ENCODE data around the gene CPT1B.
A peak's percentile ranks its signal among the peaks of the same experiment; 100 is the strongest.

CPT1B gene

DNA sequence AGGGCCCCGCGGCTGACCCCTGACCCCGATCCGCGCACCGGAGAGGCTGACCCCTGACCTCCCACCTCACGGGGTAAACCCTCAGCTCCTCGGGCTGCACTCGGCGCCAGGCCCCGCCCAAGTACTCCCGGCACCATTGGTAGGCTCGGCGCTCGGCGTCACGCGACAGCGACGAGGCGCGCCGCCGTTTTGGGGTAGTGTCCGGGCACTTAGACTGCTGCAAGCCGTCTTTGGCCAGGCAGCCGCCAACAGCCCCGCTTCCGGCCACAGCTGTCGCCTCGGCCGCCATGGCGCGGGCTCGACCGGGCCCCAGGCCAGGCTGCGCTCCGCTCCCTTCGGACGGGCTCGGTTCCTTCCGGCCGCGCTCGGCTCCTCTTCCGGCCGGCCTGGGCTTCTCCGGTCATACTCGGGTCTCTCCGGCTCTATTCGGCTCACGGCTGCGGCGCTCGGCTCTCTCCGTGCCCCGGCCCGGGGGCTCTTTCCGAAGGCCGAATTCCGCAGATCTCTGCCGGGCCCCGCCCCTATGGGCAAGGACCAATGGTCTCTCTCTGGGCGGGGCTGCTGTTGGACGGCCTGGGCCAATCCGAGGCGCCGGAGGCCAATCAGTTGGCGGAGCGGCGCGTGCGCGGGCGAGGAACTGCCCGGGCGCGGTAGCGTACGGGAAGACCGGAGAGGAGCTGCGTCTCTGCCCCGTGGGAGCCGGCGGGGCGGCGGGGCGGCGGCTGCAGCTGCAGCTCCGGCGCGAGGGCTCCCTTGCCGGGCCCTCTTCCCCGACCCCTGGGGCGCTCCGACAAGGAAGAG, 4.5 kb upstream of the CPT1B start, which contains the start of gene CHKB:
CHKB (minus strand) TSS at position 357 of the 801 bp plus-strand sequence; CDS start at position 289, 68 bp downstream.
- TF ChIP-seq, protein P1, sequence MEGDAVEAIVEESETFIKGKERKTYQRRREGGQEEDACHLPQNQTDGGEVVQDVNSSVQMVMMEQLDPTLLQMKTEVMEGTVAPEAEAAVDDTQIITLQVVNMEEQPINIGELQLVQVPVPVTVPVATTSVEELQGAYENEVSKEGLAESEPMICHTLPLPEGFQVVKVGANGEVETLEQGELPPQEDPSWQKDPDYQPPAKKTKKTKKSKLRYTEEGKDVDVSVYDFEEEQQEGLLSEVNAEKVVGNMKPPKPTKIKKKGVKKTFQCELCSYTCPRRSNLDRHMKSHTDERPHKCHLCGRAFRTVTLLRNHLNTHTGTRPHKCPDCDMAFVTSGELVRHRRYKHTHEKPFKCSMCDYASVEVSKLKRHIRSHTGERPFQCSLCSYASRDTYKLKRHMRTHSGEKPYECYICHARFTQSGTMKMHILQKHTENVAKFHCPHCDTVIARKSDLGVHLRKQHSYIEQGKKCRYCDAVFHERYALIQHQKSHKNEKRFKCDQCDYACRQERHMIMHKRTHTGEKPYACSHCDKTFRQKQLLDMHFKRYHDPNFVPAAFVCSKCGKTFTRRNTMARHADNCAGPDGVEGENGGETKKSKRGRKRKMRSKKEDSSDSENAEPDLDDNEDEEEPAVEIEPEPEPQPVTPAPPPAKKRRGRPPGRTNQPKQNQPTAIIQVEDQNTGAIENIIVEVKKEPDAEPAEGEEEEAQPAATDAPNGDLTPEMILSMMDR (IDR thresholded peaks at IDR 0.05; ENCODE audit: poor library complexity, severe bottlenecking): no peak
- H3K36me3 ChIP-seq (ENCODE audit: low read depth): peaks cover 27% of the 10 kb centered on the region
- peak; percentile 99 for DNase-seq (ENCODE audit: low spot score)
- peak within 1 kb of the TSS; percentile 79 for H3K4me3 ChIP-seq (ENCODE audit: severe bottlenecking)
- H3K27me3 ChIP-seq (ENCODE audit: insufficient read depth, poor library complexity, severe bottlenecking): no peaks in the 10 kb centered on the region
- H3K4me1 ChIP-seq (ENCODE audit: insufficient read depth, poor library complexity, severe bottlenecking): peaks cover 4% of the 10 kb centered on the region
- ATAC-seq (ENCODE audit: low read depth): peak; percentile 94
- peak within 1 kb of the TSS; percentile 69 for H3K27ac ChIP-seq (ENCODE audit: poor library complexity, severe bottlenecking)
- no peaks in the 10 kb centered on the region for H3K9me3 ChIP-seq (ENCODE audit: severe bottlenecking)

DNA sequence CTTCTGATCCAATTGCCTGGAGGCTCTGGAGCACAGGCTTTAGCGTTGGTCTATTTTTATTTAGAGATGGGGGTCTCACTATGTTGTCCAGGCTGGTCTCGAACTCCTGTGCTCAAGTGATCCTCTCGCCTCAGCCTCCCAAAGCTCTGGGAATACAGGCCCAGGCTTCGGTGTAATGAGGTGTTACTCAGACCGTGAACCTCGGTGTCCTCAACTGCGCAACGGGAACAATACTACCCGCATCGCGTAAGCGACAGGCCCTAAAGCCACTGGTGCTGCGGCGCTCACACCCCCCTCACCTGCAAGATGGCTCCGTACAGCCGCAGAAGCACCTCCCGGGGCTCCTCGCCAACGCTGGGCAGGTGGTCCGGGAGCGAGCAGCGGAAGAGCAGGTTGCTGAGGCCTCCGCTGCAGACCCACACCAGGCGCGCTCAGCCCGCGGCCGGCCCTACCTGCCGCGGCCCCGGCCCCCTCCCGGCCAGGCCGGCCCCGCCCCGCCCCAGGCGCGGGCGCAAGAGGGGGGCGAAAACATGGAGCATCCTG, 3.8 kb upstream of the CPT1B start:
- Histone ChIP-seq H3K9me3 (ENCODE audit: severe bottlenecking) (no peaks in the 10 kb centered on the region), H3K27ac (ENCODE audit: poor library complexity, severe bottlenecking) (peak overlapping the region; percentile 69), H3K4me3 (ENCODE audit: severe bottlenecking) (peak overlapping the region; percentile 79), H3K4me1 (ENCODE audit: insufficient read depth, poor library complexity, severe bottlenecking) (peaks cover 4% of the 10 kb centered on the region), H3K36me3 (ENCODE audit: low read depth) (peaks cover 27% of the 10 kb centered on the region), H3K27me3 (ENCODE audit: insufficient read depth, poor library complexity, severe bottlenecking) (no peaks in the 10 kb centered on the region)
- TF ChIP-seq, protein P1 (IDR thresholded peaks at IDR 0.05; ENCODE audit: poor library complexity, severe bottlenecking): no peak
- DNase-seq (ENCODE audit: low spot score) (no peak), ATAC-seq (ENCODE audit: low read depth) (no peak; the same call in 1 of the 3 replicates)

DNA sequence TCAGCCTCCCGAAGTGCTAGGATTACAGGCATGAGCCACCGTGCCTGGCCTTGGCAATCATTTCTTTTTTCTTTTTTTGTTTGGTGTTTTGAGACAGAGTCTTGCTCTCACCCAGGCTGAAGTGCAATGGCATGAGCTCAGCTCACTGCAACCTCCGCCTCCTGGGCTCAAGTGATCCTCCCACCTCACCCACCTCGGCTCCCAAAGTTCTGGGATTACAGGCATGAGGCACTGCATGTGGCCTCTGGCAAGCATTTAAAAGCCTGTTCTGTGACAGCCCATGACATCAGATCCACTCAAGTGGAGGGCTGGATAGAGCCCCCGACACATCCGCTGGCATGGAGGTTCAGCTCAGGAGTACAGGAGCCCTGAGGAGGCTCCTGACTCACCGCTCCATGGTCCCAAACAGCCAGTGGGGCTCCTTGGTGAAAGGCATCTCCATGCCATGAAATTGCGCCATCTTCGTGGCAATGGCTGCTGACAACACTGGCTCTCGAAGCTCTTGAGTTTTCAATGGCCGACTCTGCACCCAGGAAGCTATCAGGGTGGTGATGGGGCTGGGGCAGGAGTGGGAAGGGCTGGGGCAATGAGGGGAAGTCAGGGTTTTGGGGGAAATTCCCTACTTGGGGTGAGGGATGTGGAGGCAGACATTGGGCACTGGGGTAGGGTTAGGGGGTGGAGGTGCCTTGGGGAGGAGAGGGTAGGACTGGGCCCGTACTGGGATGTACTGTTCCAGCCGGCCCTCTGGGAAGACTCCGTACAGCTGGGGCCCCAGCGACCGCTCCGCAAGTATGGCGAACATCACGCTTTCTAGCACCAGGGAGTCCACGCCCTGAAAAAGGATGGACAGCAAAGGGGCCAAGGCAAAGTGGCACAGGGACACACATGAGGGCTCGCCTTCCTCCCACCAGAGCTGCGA, 3.1 kb upstream of the CPT1B start:
- TF ChIP-seq, protein P1 (IDR thresholded peaks at IDR 0.05; ENCODE audit: poor library complexity, severe bottlenecking): no peak
- peak overlapping the region; percentile 69 for H3K27ac ChIP-seq (ENCODE audit: poor library complexity, severe bottlenecking)
- H3K4me1 ChIP-seq (ENCODE audit: insufficient read depth, poor library complexity, severe bottlenecking): peaks cover 4% of the 10 kb centered on the region
- no peaks in the 10 kb centered on the region for H3K27me3 ChIP-seq (ENCODE audit: insufficient read depth, poor library complexity, severe bottlenecking)
- ATAC-seq (ENCODE audit: low read depth): no peak
- H3K9me3 ChIP-seq (ENCODE audit: severe bottlenecking): no peaks in the 10 kb centered on the region
- DNase-seq (ENCODE audit: low spot score): no peak
- H3K4me3 ChIP-seq (ENCODE audit: severe bottlenecking): peak overlapping the region; percentile 79
- peaks cover 27% of the 10 kb centered on the region for H3K36me3 ChIP-seq (ENCODE audit: low read depth)

DNA sequence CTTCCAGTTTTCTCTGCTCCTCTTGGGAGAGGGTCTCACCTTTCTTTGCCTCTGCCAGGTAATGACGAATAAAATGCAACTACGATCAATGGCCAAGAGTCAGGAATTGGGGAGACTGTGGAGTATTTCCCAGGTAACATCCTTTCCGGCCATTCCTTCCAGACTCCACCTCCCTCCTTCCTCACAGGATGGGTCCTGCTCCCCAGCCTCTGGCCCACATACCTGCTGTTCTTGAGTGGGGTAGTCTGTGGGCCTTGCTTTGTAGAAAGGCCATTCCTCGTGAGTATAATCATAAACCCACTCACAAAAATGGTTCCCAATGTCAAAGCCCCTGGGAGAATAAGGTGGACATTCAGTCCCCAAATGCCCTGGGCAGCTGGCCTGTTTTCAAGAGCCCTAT, 1.5 kb upstream of the CPT1B start:
- TF ChIP-seq, protein P1 (IDR thresholded peaks at IDR 0.05; ENCODE audit: poor library complexity, severe bottlenecking): no peak
- H3K4me3 ChIP-seq (ENCODE audit: severe bottlenecking): no peak overlapping the region
- ATAC-seq (ENCODE audit: low read depth): no peak
- no peaks in the 10 kb centered on the region for H3K9me3 ChIP-seq (ENCODE audit: severe bottlenecking)
- DNase-seq (ENCODE audit: low spot score): no peak
- peaks cover 27% of the 10 kb centered on the region for H3K36me3 ChIP-seq (ENCODE audit: low read depth)
- no peak overlapping the region for H3K27ac ChIP-seq (ENCODE audit: poor library complexity, severe bottlenecking)
- H3K27me3 ChIP-seq (ENCODE audit: insufficient read depth, poor library complexity, severe bottlenecking): no peaks in the 10 kb centered on the region
- H3K4me1 ChIP-seq (ENCODE audit: insufficient read depth, poor library complexity, severe bottlenecking): peaks cover 4% of the 10 kb centered on the region

Data from RWPE2 (cell line).